ENCODE data around the gene TMEM86A. TPM values are rescaled to one million over a fixed set of nuclear protein-coding genes. Genes with fewer than 3 reads are reported as not detected.
A peak's percentile ranks its signal among the peaks of the same experiment; 100 is the strongest.
"Not testable (repeated sequence)": the region's sequence is repeated elsewhere in the genome, so short reads cannot be mapped to it uniquely, and the experiment has no call there.

The TMEM86A gene
- total RNA-seq, 4 donors from 2014 or later = 17.1 to 57.0 (median 41.1) TPM

DNA sequence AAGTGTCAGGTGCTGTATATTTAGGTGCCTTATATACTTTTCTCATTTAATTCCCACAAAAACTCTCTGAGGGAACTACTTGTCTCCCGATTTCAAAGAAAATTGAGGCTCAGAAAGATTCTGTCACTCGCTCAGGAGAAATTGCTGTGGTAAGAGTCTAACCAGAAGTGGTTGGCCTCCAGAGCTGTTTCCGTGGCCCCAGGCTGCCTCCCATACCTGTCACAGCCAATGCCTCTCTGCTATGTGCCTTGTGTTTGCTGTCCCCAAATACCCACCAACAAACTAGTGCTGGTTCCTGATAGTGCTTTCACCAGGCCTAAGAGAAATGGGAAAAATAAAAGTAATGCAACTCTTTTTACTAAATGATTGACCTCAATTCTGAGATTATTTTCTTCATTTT, 21.0 kb upstream of the TMEM86A start:
- Histone ChIP-seq H3K4me3 (no peak overlapping the region), H3K27me3 (no peaks in the 10 kb centered on the region), H3K9me3 (no peaks in the 10 kb centered on the region), H3K27ac (peak overlapping the region; percentile 10), H3K4me1 (no peaks in the 10 kb centered on the region), H3K36me3 (no peaks in the 10 kb centered on the region)
- DNase-seq (ENCODE audit: low spot score in 2 of 2) = peak in 1 of 2 donors; percentile 45
- 90% methylated on average over 3 of the region's 3 CpGs for WGBS
- TF ChIP-seq POLR2A (IDR thresholded peaks at IDR 0.05) (no peak), POLR2AphosphoS5 (IDR thresholded peaks at IDR 0.05) (no peak), EP300 (IDR thresholded peaks at IDR 0.05) (no peak)
- TF ChIP-seq, protein P1, sequence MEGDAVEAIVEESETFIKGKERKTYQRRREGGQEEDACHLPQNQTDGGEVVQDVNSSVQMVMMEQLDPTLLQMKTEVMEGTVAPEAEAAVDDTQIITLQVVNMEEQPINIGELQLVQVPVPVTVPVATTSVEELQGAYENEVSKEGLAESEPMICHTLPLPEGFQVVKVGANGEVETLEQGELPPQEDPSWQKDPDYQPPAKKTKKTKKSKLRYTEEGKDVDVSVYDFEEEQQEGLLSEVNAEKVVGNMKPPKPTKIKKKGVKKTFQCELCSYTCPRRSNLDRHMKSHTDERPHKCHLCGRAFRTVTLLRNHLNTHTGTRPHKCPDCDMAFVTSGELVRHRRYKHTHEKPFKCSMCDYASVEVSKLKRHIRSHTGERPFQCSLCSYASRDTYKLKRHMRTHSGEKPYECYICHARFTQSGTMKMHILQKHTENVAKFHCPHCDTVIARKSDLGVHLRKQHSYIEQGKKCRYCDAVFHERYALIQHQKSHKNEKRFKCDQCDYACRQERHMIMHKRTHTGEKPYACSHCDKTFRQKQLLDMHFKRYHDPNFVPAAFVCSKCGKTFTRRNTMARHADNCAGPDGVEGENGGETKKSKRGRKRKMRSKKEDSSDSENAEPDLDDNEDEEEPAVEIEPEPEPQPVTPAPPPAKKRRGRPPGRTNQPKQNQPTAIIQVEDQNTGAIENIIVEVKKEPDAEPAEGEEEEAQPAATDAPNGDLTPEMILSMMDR (IDR thresholded peaks at IDR 0.05) = no peak

- not testable (repeated sequence) for H3K27ac ChIP-seq, H3K9me3 ChIP-seq, H3K36me3 ChIP-seq, H3K4me1 ChIP-seq, H3K27me3 ChIP-seq, H3K4me3 ChIP-seq
- 100% methylated on average over 1 of the region's 1 CpG for WGBS
- peak in 1 of 2 donors; percentile 18 for DNase-seq (ENCODE audit: low spot score in 2 of 2)
Observed at GRCh38 chr11:18681949-18682348, 16.6 kb upstream of the TMEM86A start.

DNA sequence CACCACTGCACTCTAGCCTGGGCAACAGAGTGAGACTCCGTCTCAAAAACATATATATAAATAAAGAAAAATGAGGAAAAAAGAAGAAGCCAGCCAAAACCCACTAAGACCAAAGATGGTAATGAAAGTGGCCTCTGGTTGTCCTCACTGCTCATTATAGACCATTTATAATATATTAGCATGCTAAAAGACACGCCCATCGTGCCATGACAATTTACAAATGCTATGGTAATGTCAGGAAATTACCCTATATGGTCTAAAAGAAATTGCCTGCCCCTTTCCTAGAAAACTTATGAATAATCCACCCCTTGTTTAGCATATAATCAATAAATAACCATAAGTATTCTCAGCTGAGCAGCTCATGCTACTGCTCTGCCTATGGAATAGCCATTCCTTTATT, 16.1 kb upstream of the TMEM86A start:
- no peaks in the 10 kb centered on the region for H3K36me3 ChIP-seq
- H3K4me1 ChIP-seq = no peaks in the 10 kb centered on the region
- no peak for DNase-seq (ENCODE audit: low spot score in 2 of 2)
- H3K27ac ChIP-seq = no peak overlapping the region
- H3K9me3 ChIP-seq = no peaks in the 10 kb centered on the region
- no peak overlapping the region for H3K4me3 ChIP-seq
- TF ChIP-seq EP300 (IDR thresholded peaks at IDR 0.05) (no peak), POLR2A (IDR thresholded peaks at IDR 0.05) (no peak), POLR2AphosphoS5 (IDR thresholded peaks at IDR 0.05) (no peak)
- TF ChIP-seq, protein P1 (IDR thresholded peaks at IDR 0.05) = no peak
- WGBS = 96% methylated on average over 3 of the region's 3 CpGs
- no peaks in the 10 kb centered on the region for H3K27me3 ChIP-seq

DNA sequence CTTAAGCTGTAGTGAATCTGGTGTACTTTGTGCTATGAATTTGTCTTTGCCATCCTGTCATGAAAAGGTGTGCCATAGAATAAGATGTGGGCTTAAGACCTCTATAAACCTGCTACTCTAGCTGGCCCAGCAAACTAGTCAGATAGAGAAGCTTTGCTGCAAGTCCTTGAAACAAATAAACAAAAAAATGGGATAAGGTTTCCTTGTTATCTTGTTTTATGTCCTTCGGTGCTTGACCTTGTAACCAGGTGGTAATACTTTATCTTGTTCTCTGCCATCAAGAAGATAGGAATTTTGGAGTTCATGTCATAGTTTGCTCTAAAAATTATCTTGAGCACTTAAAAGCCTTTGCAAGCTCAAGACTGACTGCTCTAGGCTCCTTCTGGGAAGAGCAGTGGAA, 14.3 kb upstream of the TMEM86A start:
- no peaks in the 10 kb centered on the region for H3K9me3 ChIP-seq
- no peak overlapping the region for H3K4me3 ChIP-seq
- H3K4me1 ChIP-seq = no peaks in the 10 kb centered on the region
- 86% methylated on average over 1 of the region's 1 CpG for WGBS
- TF ChIP-seq POLR2A (IDR thresholded peaks at IDR 0.05) = no peak
- no peak for TF ChIP-seq POLR2AphosphoS5 (IDR thresholded peaks at IDR 0.05)
- TF ChIP-seq EP300 (IDR thresholded peaks at IDR 0.05) = no peak
- TF ChIP-seq, protein P1 (IDR thresholded peaks at IDR 0.05) = no peak
- H3K36me3 ChIP-seq = no peaks in the 10 kb centered on the region
- H3K27ac ChIP-seq = no peak overlapping the region
- no peaks in the 10 kb centered on the region for H3K27me3 ChIP-seq
- no peak for DNase-seq (ENCODE audit: low spot score in 2 of 2)

- not testable (repeated sequence) for H3K36me3 ChIP-seq; DNase-seq (ENCODE audit: low spot score in 2 of 2); H3K4me3 ChIP-seq; H3K27ac ChIP-seq; H3K4me1 ChIP-seq; H3K27me3 ChIP-seq; H3K9me3 ChIP-seq
- WGBS = 84% methylated on average over 4 of the region's 4 CpGs
Observed at GRCh38 chr11:18691467-18692140, 7.0 kb upstream of the TMEM86A start.

- DNase-seq (ENCODE audit: low spot score in 2 of 2) = no peak
- Histone ChIP-seq H3K27me3 (no peaks in the 10 kb centered on the region), H3K4me3 (no peak overlapping the region), H3K36me3 (no peaks in the 10 kb centered on the region), H3K27ac (no peak overlapping the region), H3K4me1 (peaks cover 3% of the 10 kb centered on the region), H3K9me3 (no peaks in the 10 kb centered on the region)
- 69% methylated on average over 9 of the region's 9 CpGs for WGBS
- TF ChIP-seq, protein P1 (IDR thresholded peaks at IDR 0.05) = no peak
Observed at GRCh38 chr11:18692941-18693760, 5.4 kb upstream of the TMEM86A start.

Data from suprapubic skin (tissue), 4 donors.